PFSK-1 (cell line): ENCODE measurements around the gene CLDN15.

Source experiments
- FOXP2 ChIP-seq: optimal IDR thresholded peaks from 2 replicates; pipeline ENCODE3; 2011; ENCODE audit warnings: borderline replicate concordance, control low read depth, inconsistent platforms; ENCODE audit not compliant: insufficient read depth; ENCODE audit errors: extremely low read length, extremely low read depth
- POLR2AphosphoS5 ChIP-seq: IDR thresholded peaks from 2 replicates; pipeline ENCODE4 v1.6.1; 2012; ENCODE audit warnings: low read depth, mild to moderate bottlenecking, control low read depth, low read length, moderate library complexity
- REST ChIP-seq, 2 experiments: IDR thresholded peaks; 2 replicates each; pipeline versions ENCODE4 v1.6.1 to v1.8.0; 2011 to 2012; ENCODE audit warnings: low read depth in 2 of 2, low read length in 2 of 2, control low read depth in 1 of 2, inconsistent platforms in 1 of 2, mild to moderate bottlenecking in 1 of 2, moderate library complexity in 1 of 2; ENCODE audit not compliant: insufficient read depth in 1 of 2
- SIN3A ChIP-seq: IDR thresholded peaks from 2 replicates; pipeline ENCODE4 v1.6.1; 2012; ENCODE audit warnings: mild to moderate bottlenecking, low read length, moderate library complexity, borderline replicate concordance; ENCODE audit not compliant: insufficient read depth
- TAF1 ChIP-seq: IDR thresholded peaks from 2 replicates; pipeline ENCODE4 v1.6.1; 2012; ENCODE audit warnings: low read length, control low read depth, borderline replicate concordance; ENCODE audit not compliant: insufficient read depth

The CLDN15 gene

GRCh38 chr7:101250324-101250723, 12.7 kb upstream of the CLDN15 start:
- TF ChIP-seq SIN3A = no peak
- no peak for TF ChIP-seq FOXP2
- TF ChIP-seq POLR2AphosphoS5 = no peak

DNA sequence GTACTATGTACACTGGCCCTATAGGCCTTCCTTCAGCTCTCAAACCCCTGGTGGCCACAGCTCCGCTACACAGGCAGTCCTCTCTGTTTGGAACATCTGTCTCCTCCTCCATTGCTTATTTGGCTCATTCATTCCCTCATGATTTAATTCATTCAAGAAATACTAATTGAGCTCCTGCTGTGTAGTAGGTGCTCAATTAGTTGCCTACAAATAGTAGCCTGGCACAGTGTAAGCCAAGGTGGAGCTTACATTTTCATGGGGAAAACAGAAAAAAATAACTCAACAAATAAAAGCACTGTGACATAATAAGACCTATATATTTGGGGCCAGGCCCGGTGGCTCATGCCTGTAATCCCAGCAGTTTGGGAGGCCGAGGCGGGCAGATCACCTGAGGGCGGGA, 10.7 kb upstream of the CLDN15 start:
- TF ChIP-seq FOXP2 = no peak
- no peak for TF ChIP-seq POLR2AphosphoS5
- no peak for TF ChIP-seq SIN3A
- no peak for TF ChIP-seq TAF1
- no peak for TF ChIP-seq REST (IDR thresholded peaks at IDR 0.05; ENCODE audit: insufficient read depth in 1 of 2, low read depth in 2 of 2, low read length in 2 of 2)

- TF ChIP-seq FOXP2 (no peak), SIN3A (no peak), POLR2AphosphoS5 (no peak; the same call in 1 of the 2 replicates), REST (IDR thresholded peaks at IDR 0.05; ENCODE audit: insufficient read depth in 1 of 2, low read depth in 2 of 2, low read length in 2 of 2) (no peak), TAF1 (no peak)
These were observed 7.6 kb upstream of the CLDN15 start for GRCh38 chr7:101245147-101245668.

GRCh38 chr7:101244375-101245146, 7.0 kb upstream of the CLDN15 start, which contains the start of gene FIS1:
TSS of gene FIS1 (minus strand) at chr7:101245081. CDS start at chr7:101245004, 77 bp downstream.
- TF ChIP-seq SIN3A (peak; percentile 87; the same call in 1 of the 2 replicates), REST (IDR thresholded peaks at IDR 0.05; ENCODE audit: insufficient read depth in 1 of 2, low read depth in 2 of 2, low read length in 2 of 2) (no peak), TAF1 (peak; percentile 55; the same call in 1 of the 2 replicates), FOXP2 (no peak), POLR2AphosphoS5 (peak; percentile 82)

- TF ChIP-seq SIN3A (no peak), POLR2AphosphoS5 (no peak), TAF1 (no peak), REST (IDR thresholded peaks at IDR 0.05; ENCODE audit: insufficient read depth in 1 of 2, low read depth in 2 of 2, low read length in 2 of 2) (no peak), FOXP2 (no peak)
These were observed 6.2 kb upstream of the CLDN15 start for GRCh38 chr7:101243646-101244374.
